AG10803 (cell line): ENCODE measurements around the gene DIAPH2.
"Not testable (repeated sequence)": the region's sequence is repeated elsewhere in the genome, so short reads cannot be mapped to it uniquely, and the experiment has no call there.

Experiments
- DNase-seq: peaks from one replicate; pipeline ENCODE4 v3.0.0; 2010; ENCODE audit warnings: low read depth
- H3K4me3 ChIP-seq: 2 replicates; pipeline ENCODE4 v1.5.1; 2011; ENCODE audit warnings: mild to moderate bottlenecking, low read length, control low read depth
- CTCF ChIP-seq: conservative IDR thresholded peaks from 2 replicates; pipeline ENCODE4 v1.5.1; 2011; ENCODE audit warnings: mild to moderate bottlenecking, low read length, control low read depth, inconsistent platforms

The DIAPH2 gene

GRCh38 chrX:97401586-97402136, 717.0 kb downstream of the DIAPH2 start:
- H3K4me3 ChIP-seq = no peak overlapping the region
- no peak for DNase-seq
- TF ChIP-seq CTCF = no peak

GRCh38 chrX:97402333-97402732, 717.7 kb downstream of the DIAPH2 start:
- TF ChIP-seq CTCF = no peak
- no peak for DNase-seq
- no peak overlapping the region for H3K4me3 ChIP-seq

- no peak for DNase-seq
- TF ChIP-seq CTCF = no peak
- H3K4me3 ChIP-seq = no peak overlapping the region
Observed at GRCh38 chrX:97402903-97403302, 718.3 kb downstream of the DIAPH2 start.

GRCh38 chrX:97405031-97405660, 720.5 kb downstream of the DIAPH2 start:
- TF ChIP-seq CTCF = no peak
- DNase-seq = no peak
- H3K4me3 ChIP-seq = no peak overlapping the region

- not testable (repeated sequence) for H3K4me3 ChIP-seq, DNase-seq
Observed at GRCh38 chrX:97409632-97410415, 725.2 kb downstream of the DIAPH2 start.

GRCh38 chrX:97416461-97416860, 731.8 kb downstream of the DIAPH2 start:
- H3K4me3 ChIP-seq = no peak overlapping the region
- no peak for TF ChIP-seq CTCF
- DNase-seq = no peak

- DNase-seq = no peak
- no peak for TF ChIP-seq CTCF
- H3K4me3 ChIP-seq = no peak overlapping the region
Observed at GRCh38 chrX:97429101-97429500, 744.5 kb downstream of the DIAPH2 start.
